A549 (cell line): ENCODE results near the gene SGCE. TPM values are rescaled to one million over a fixed set of nuclear protein-coding genes. Genes with fewer than 3 reads are reported as not detected.
A peak's percentile ranks its signal among the peaks of the same experiment; 100 is the strongest.

Source experiments
- ATAC-seq, 2 experiments: fragments of 200-7000 bp in 1 of 2; fragments of >200 bp in 1 of 2; cut with Nextera tagmentation in 1 of 2; cut with Tn5 transposase in 1 of 2; 3 replicates each; pipeline versions ENCODE4 v1.8.0 to v1.9.1; 2018 to 2020; ENCODE audit warnings: mild to moderate bottlenecking in 1 of 2, moderate library complexity in 1 of 2
- CTCF ChIA-PET: fragments of 300-600 bp; sonication (Branson Sonifier 250); formaldehyde crosslinking; extraction: SDS; loops from one replicate; lab custom pipeline; 2021; ENCODE audit warnings: antibody characterized with exemption, inconsistent platforms; lab: Yijun Ruan, JAX
- POLR2A ChIA-PET: fragments of 350-600 bp; formaldehyde crosslinking; extraction: SDS; loops from one replicate; lab custom pipeline; 2021; ENCODE audit warnings: antibody characterized with exemption, inconsistent platforms; lab: Yijun Ruan, JAX
- DNase-seq, 2 experiments: peaks; one replicate each; pipeline versions ENCODE4 v3.0.0 to v3.0.0-alpha.2; 2011 to 2016; ENCODE audit warnings: low read depth in 1 of 2, low spot score in 1 of 2
- FAIRE-seq: peaks from 2 replicates; lab custom pipeline; 2011; peaks lifted over from hg19 to GRCh38; lab: Jason Lieb, UNC
- H3K27ac ChIP-seq, 2 experiments: fragments of >200 bp; sonication (Bioruptor Twin); formaldehyde crosslinking; 3 replicates each; pipeline ENCODE4 v1.5.1; 2016 to 2017
- H3K4me1 ChIP-seq: fragments of >200 bp; sonication (Bioruptor Twin); formaldehyde crosslinking; 3 replicates; pipeline ENCODE4 v1.6.1; 2016
- H3K4me2 ChIP-seq: fragments of >200 bp; sonication (Bioruptor Twin); formaldehyde crosslinking; 3 replicates; pipeline ENCODE4 v1.6.1; 2016
- H3K4me3 ChIP-seq: fragments of >200 bp; sonication (Bioruptor Twin); formaldehyde crosslinking; 3 replicates; pipeline ENCODE4 v1.5.1; 2016
- H3K9me3 ChIP-seq: fragments of >200 bp; sonication (Bioruptor Twin); formaldehyde crosslinking; 3 replicates; pipeline ENCODE4 v1.6.1; 2016
- BHLHE40 ChIP-seq: IDR thresholded peaks from 2 replicates; pipeline ENCODE4 v1.6.1; 2012; ENCODE audit warnings: low read depth, low read length, inconsistent platforms
- CBX2 ChIP-seq: fragments of 200-600 bp; sonication (generic); IDR thresholded peaks from 2 replicates; pipeline ENCODE4 v1.6.1; 2016; ENCODE audit warnings: low read depth, mild to moderate bottlenecking, borderline replicate concordance
- CEBPB ChIP-seq, 2 experiments: fragments of >200 bp in 1 of 2; sonication (Bioruptor Twin) in 1 of 2; formaldehyde crosslinking in 1 of 2; IDR thresholded peaks; 2 replicates each; pipeline ENCODE4 v1.6.1; 2012 to 2016
- CHD2 ChIP-seq: fragments of 150-350 bp; IDR thresholded peaks from 2 replicates; pipeline ENCODE4 v1.6.1; 2014; ENCODE audit warnings: low read length; ENCODE audit not compliant: partially characterized antibody
- EHMT2 ChIP-seq: fragments of 200-600 bp; sonication (generic); IDR thresholded peaks from 2 replicates; pipeline ENCODE4 v1.6.1; 2016; ENCODE audit warnings: antibody characterized with exemption, low read depth, mild to moderate bottlenecking, moderate library complexity
- EP300 ChIP-seq, 2 experiments: fragments of >200 bp; sonication (Bioruptor Twin); formaldehyde crosslinking; IDR thresholded peaks; 2 replicates in 1 of 2; 3 replicates in 1 of 2; pipeline ENCODE4 v1.6.1; 2016 to 2017
- FOSB ChIP-seq: fragments of 250-450 bp; sonication (Bioruptor Pico); IDR thresholded peaks from 2 replicates; pipeline ENCODE4 v1.5.0; 2020; ENCODE audit warnings: mild to moderate bottlenecking, moderate library complexity
- FOSL2 ChIP-seq, 2 experiments: fragments of 450-650 bp in 1 of 2; fragments of >200 bp in 1 of 2; sonication (Bioruptor Twin) in 1 of 2; formaldehyde crosslinking; IDR thresholded peaks; 2 replicates each; pipeline versions ENCODE4 v1.5.0 to v1.6.1; 2016 to 2020; ENCODE audit warnings: mild to moderate bottlenecking in 1 of 2, moderate library complexity in 1 of 2
- FOXS1 ChIP-seq: fragments of 250-450 bp; sonication (Bioruptor Pico); IDR thresholded peaks from 2 replicates; pipeline ENCODE4 v1.5.0; 2020; ENCODE audit warnings: mild to moderate bottlenecking, moderate library complexity
- GATA3 ChIP-seq: IDR thresholded peaks from 2 replicates; pipeline ENCODE4 v1.6.1; 2012; ENCODE audit warnings: borderline replicate concordance
- HDAC2 ChIP-seq: fragments of 200-600 bp; sonication (generic); IDR thresholded peaks from 2 replicates; pipeline ENCODE4 v1.6.1; 2016
- HEYL ChIP-seq: fragments of 250-450 bp; sonication (Bioruptor Pico); IDR thresholded peaks from 2 replicates; pipeline ENCODE4 v1.8.0; 2021; ENCODE audit warnings: mild to moderate bottlenecking, moderate library complexity
- JUN ChIP-seq, 2 experiments: fragments of >200 bp; sonication (Bioruptor Twin); formaldehyde crosslinking; IDR thresholded peaks; 2 replicates in 1 of 2; 3 replicates in 1 of 2; pipeline ENCODE4 v1.6.1; 2016 to 2017
- JUNB ChIP-seq: fragments of >200 bp; sonication (Bioruptor Twin); formaldehyde crosslinking; IDR thresholded peaks from 2 replicates; pipeline ENCODE4 v1.6.1; 2016
- KDM1A ChIP-seq: fragments of 200-600 bp; sonication (generic); IDR thresholded peaks from 2 replicates; pipeline ENCODE4 v1.6.1; 2016; ENCODE audit warnings: low read depth, mild to moderate bottlenecking
- KDM5A ChIP-seq: fragments of 200-600 bp; sonication (generic); IDR thresholded peaks from 2 replicates; pipeline ENCODE4 v1.6.1; 2016; ENCODE audit warnings: antibody characterized with exemption, mild to moderate bottlenecking
- MAFK ChIP-seq: fragments of 450-650 bp; IDR thresholded peaks from 2 replicates; pipeline ENCODE4 v1.6.1; 2014; ENCODE audit not compliant: partially characterized antibody
- MAZ ChIP-seq: fragments of 150-350 bp; IDR thresholded peaks from 2 replicates; pipeline ENCODE4 v1.6.1; 2014; ENCODE audit warnings: antibody characterized with exemption, low read depth, low read length, borderline replicate concordance
- MYC ChIP-seq: IDR thresholded peaks from 2 replicates; pipeline ENCODE4 v1.6.1; 2012; ENCODE audit warnings: mild to moderate bottlenecking, inconsistent platforms, low read length, improper control_type of control experiment, borderline replicate concordance
- NFE2L2 ChIP-seq: fragments of 150-350 bp; conservative IDR thresholded peaks from 2 replicates; pipeline ENCODE4 v1.6.1; 2014; ENCODE audit warnings: low read length
- NR3C1 ChIP-seq: fragments of >200 bp; sonication (Bioruptor Twin); formaldehyde crosslinking; IDR thresholded peaks from 3 replicates; pipeline ENCODE4 v1.6.1; 2017
- PHF8 ChIP-seq: fragments of 200-600 bp; sonication (generic); IDR thresholded peaks from 2 replicates; pipeline ENCODE4 v1.6.1; 2016; ENCODE audit warnings: low read depth, mild to moderate bottlenecking, antibody characterized with exemption, moderate library complexity, borderline replicate concordance
- RARB ChIP-seq: fragments of 250-450 bp; sonication (Bioruptor Pico); IDR thresholded peaks from 2 replicates; pipeline ENCODE4 v1.8.0; 2021; ENCODE audit warnings: mild to moderate bottlenecking, moderate library complexity
- RCOR1 ChIP-seq: fragments of 150-350 bp; IDR thresholded peaks from 2 replicates; pipeline ENCODE4 v1.6.1; 2014; ENCODE audit warnings: antibody characterized with exemption, low read length, low read depth
- SMC3 ChIP-seq: fragments of >200 bp; sonication (Bioruptor Twin); formaldehyde crosslinking; IDR thresholded peaks from 3 replicates; pipeline ENCODE4 v1.6.1; 2018; ENCODE audit warnings: inconsistent platforms
- ZSCAN20 ChIP-seq: fragments of 250-450 bp; sonication (Bioruptor Pico); IDR thresholded peaks from 2 replicates; pipeline ENCODE4 v1.8.0; 2022; ENCODE audit warnings: mild to moderate bottlenecking, moderate library complexity
- WGBS: methylation state at CpG from one replicate; pipeline ENCODE4 v1.1.6; 2017; ENCODE audit errors: missing lambda C conversion rate; 5-methylcytosine and 5-hydroxymethylcytosine counted together
- polyA plus RNA-seq, 4 experiments: library from polyadenylated mRNA; depleted of rRNA in 3 of 4; stranded (reverse); fragments of >200 nt; fragmentation: RNase III in 1 of 4; extraction: RNeasy Plus Mini Kit Qiagen cat#74134 plus additional on column Dnase treatment in 1 of 4; gene quantifications; 2 replicates in 3 of 4; 3 replicates in 1 of 4; pipeline ENCODE4 v1.2.3, GENCODE V29; 2011 to 2017
- TF ChIP-seq, protein P1 (sequence below): fragments of 150-350 bp; IDR thresholded peaks from 2 replicates; pipeline ENCODE4 v1.6.1; 2014; ENCODE audit warnings: low read depth, mild to moderate bottlenecking, low read length
- TF ChIP-seq, protein P2 (sequence below): fragments of 250-450 bp; sonication (Bioruptor Pico); IDR thresholded peaks from 2 replicates; pipeline ENCODE4 v1.5.0; 2021; ENCODE audit warnings: mild to moderate bottlenecking, moderate library complexity, borderline replicate concordance
- TF ChIP-seq, protein P3 (sequence below): IDR thresholded peaks from 2 replicates; pipeline ENCODE4 v1.6.1; 2012
- TF ChIP-seq, protein P4 (sequence below): fragments of >200 bp; sonication (Bioruptor Twin); formaldehyde crosslinking; IDR thresholded peaks from 3 replicates; pipeline ENCODE4 v1.5.1; 2016
- TF ChIP-seq, protein P5 (sequence below): fragments of >200 bp; sonication (Bioruptor Twin); formaldehyde crosslinking; IDR thresholded peaks from 3 replicates; pipeline ENCODE4 v1.6.1; 2016
- TF ChIP-seq, protein P6 (sequence below): fragments of 250-450 bp; sonication (Bioruptor Pico); IDR thresholded peaks from 2 replicates; pipeline ENCODE4 v1.5.0; 2020; ENCODE audit warnings: low read depth, mild to moderate bottlenecking, moderate library complexity
- TF ChIP-seq, protein P7 (sequence below): IDR thresholded peaks from 2 replicates; pipeline ENCODE4 v1.6.1; 2012; ENCODE audit warnings: low read depth, borderline replicate concordance

SGCE gene
- polyA plus RNA-seq, 2 of the 4 experiments (the other 2 are of a cell fraction): 60.1 to 97.2 TPM

DNA sequence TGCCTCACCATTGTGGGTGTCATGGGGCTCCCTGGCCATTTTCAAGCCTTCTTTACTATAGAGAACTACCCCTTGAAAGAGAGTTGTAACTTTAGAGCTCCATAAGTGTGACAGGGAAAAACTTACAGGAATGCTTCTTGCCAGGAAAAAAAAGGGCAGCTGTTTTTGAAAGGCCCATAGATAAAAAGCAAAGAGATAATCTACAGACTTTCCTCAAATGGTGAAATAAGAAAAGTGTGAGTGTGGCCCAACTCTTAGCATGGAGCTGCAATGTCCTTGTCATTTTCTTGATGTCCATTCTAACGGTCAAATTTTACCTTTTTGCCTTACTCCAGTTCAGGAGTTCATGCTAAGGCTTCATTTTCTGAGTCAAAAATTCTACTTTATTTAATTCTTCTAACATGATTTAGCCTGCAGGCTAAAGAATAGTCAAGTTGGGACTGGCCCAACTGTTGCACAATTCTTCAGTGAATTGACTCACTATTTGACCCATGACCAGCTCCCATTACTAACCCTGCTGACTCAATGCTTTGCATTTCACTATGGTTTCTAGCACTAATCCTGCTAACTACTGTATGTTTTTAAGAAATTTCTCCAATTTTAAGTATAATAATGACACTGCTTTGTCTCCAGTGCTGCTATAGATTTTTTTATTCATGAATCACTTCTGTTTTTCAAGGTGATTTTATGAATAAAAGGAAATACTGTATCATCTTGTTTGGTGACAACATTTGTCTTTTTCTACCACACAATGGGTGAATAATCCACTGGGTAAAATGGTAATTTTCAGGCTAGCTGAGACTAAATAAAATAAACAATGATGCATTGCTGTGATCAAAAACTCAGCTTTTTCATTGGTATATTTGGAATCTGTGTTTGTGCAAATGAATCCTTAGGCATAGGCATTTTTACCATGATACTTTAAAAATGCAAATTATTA is 41.4 kb upstream of the SGCE start:
- FAIRE-seq (peak; percentile 39), ATAC-seq (peak; percentile 92 to 98), DNase-seq (peak; percentile 55 to 74)
- peak overlapping the region; percentile 84 for H3K4me2 ChIP-seq
- CTCF ChIA-PET: no interaction called here
- H3K9me3 ChIP-seq: no peaks in the 10 kb centered on the region
- peak overlapping the region; percentile 54 to 79 for H3K27ac ChIP-seq
- WGBS: 22% methylated on average over 1 of the region's 1 CpG
- no peak overlapping the region for H3K4me3 ChIP-seq
- POLR2A ChIA-PET: interaction anchor here (0.5 to 1.0 kb wide), 2 partner anchors 40 to 443 kb away, joined by 3 read pairs; no protein-coding TSS in a partner anchor
- H3K4me1 ChIP-seq: peaks cover 36% of the 10 kb centered on the region
- TF ChIP-seq PHF8 (no peak), NR3C1 (no peak), EHMT2 (no peak), GATA3 (peak; percentile 53; the same call in 1 of the 2 replicates), MAZ (no peak), RARB (no peak), NFE2L2 (no peak), SMC3 (no peak), CEBPB (IDR thresholded peaks at IDR 0.05) (peak; percentile 98 to 99), CBX2 (no peak), MYC (no peak), KDM1A (no peak), BHLHE40 (no peak), RCOR1 (no peak), KDM5A (no peak), HDAC2 (no peak), JUN (IDR thresholded peaks at IDR 0.05) (peak; percentile 24 to 75; a peak in 4 of 5 replicates), CHD2 (no peak), JUNB (peak; percentile 92), FOSL2 (IDR thresholded peaks at IDR 0.05) (peak; percentile 90), FOSL2 (CRISPR knock-in tag; IDR thresholded peaks at IDR 0.05) (peak; percentile 94), FOSB (CRISPR knock-in tag) (no peak), FOXS1 (CRISPR knock-in tag) (no peak), MAFK (peak; percentile 53), ZSCAN20 (CRISPR knock-in tag) (no peak), HEYL (CRISPR knock-in tag) (no peak), EP300 (IDR thresholded peaks at IDR 0.05) (peak in 1 of 2 experiments; percentile 61; a peak in 2 of 5 replicates)
- TF ChIP-seq, protein P1, sequence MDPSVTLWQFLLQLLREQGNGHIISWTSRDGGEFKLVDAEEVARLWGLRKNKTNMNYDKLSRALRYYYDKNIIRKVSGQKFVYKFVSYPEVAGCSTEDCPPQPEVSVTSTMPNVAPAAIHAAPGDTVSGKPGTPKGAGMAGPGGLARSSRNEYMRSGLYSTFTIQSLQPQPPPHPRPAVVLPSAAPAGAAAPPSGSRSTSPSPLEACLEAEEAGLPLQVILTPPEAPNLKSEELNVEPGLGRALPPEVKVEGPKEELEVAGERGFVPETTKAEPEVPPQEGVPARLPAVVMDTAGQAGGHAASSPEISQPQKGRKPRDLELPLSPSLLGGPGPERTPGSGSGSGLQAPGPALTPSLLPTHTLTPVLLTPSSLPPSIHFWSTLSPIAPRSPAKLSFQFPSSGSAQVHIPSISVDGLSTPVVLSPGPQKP: no peak
- TF ChIP-seq, protein P2, sequence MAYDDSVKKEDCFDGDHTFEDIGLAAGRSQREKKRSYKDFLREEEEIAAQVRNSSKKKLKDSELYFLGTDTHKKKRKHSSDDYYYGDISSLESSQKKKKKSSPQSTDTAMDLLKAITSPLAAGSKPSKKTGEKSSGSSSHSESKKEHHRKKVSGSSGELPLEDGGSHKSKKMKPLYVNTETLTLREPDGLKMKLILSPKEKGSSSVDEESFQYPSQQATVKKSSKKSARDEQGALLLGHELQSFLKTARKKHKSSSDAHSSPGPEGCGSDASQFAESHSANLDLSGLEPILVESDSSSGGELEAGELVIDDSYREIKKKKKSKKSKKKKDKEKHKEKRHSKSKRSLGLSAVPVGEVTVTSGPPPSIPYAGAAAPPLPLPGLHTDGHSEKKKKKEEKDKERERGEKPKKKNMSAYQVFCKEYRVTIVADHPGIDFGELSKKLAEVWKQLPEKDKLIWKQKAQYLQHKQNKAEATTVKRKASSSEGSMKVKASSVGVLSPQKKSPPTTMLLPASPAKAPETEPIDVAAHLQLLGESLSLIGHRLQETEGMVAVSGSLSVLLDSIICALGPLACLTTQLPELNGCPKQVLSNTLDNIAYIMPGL (CRISPR knock-in tag): no peak
- TF ChIP-seq, protein P3, sequence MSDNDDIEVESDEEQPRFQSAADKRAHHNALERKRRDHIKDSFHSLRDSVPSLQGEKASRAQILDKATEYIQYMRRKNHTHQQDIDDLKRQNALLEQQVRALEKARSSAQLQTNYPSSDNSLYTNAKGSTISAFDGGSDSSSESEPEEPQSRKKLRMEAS: peak; percentile 41; the same call in 1 of the 2 replicates
- TF ChIP-seq, protein P4, sequence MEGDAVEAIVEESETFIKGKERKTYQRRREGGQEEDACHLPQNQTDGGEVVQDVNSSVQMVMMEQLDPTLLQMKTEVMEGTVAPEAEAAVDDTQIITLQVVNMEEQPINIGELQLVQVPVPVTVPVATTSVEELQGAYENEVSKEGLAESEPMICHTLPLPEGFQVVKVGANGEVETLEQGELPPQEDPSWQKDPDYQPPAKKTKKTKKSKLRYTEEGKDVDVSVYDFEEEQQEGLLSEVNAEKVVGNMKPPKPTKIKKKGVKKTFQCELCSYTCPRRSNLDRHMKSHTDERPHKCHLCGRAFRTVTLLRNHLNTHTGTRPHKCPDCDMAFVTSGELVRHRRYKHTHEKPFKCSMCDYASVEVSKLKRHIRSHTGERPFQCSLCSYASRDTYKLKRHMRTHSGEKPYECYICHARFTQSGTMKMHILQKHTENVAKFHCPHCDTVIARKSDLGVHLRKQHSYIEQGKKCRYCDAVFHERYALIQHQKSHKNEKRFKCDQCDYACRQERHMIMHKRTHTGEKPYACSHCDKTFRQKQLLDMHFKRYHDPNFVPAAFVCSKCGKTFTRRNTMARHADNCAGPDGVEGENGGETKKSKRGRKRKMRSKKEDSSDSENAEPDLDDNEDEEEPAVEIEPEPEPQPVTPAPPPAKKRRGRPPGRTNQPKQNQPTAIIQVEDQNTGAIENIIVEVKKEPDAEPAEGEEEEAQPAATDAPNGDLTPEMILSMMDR: no peak
- TF ChIP-seq, protein P5, sequence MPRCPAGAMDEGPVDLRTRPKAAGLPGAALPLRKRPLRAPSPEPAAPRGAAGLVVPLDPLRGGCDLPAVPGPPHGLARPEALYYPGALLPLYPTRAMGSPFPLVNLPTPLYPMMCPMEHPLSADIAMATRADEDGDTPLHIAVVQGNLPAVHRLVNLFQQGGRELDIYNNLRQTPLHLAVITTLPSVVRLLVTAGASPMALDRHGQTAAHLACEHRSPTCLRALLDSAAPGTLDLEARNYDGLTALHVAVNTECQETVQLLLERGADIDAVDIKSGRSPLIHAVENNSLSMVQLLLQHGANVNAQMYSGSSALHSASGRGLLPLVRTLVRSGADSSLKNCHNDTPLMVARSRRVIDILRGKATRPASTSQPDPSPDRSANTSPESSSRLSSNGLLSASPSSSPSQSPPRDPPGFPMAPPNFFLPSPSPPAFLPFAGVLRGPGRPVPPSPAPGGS: no peak
- TF ChIP-seq, protein P6, sequence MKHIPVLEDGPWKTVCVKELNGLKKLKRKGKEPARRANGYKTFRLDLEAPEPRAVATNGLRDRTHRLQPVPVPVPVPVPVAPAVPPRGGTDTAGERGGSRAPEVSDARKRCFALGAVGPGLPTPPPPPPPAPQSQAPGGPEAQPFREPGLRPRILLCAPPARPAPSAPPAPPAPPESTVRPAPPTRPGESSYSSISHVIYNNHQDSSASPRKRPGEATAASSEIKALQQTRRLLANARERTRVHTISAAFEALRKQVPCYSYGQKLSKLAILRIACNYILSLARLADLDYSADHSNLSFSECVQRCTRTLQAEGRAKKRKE (CRISPR knock-in tag): no peak
- TF ChIP-seq, protein P7, sequence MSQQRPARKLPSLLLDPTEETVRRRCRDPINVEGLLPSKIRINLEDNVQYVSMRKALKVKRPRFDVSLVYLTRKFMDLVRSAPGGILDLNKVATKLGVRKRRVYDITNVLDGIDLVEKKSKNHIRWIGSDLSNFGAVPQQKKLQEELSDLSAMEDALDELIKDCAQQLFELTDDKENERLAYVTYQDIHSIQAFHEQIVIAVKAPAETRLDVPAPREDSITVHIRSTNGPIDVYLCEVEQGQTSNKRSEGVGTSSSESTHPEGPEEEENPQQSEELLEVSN: no peak
